Effector memory CD8-positive, alpha-beta T cell (primary cell): ENCODE data around the gene ATXN2L.

ENCODE experiments used
- ATAC-seq: fragments of 150-1000 bp; cut with Tn5 transposase; replicated peaks from 2 replicates; pipeline ENCODE4 v1.10.0; 2021; ENCODE audit warnings: mild to moderate bottlenecking, moderate library complexity
- DNase-seq, 3 experiments: peaks; one replicate each; pipeline ENCODE4 v3.0.0; 2021
- H3K27ac Mint-ChIP-seq, 2 donors: one replicate each; pipeline ENCODE4 v1.8.0; 2022; ENCODE audit warnings: mild to moderate bottlenecking in 2 of 2, mixed read lengths in 2 of 2, moderate library complexity in 2 of 2
- H3K27me3 Mint-ChIP-seq, 2 donors: one replicate each; pipeline ENCODE4 v1.8.0; 2022; ENCODE audit warnings: mixed read lengths in 2 of 2
- H3K36me3 Mint-ChIP-seq: one replicate; pipeline ENCODE4 v1.8.0; 2022; ENCODE audit warnings: mild to moderate bottlenecking, moderate library complexity, mixed read lengths; ENCODE audit not compliant: insufficient read depth
- H3K4me1 Mint-ChIP-seq, 2 donors: one replicate each; pipeline ENCODE4 v1.8.0; 2022; ENCODE audit warnings: low read depth in 2 of 2, mixed read lengths in 2 of 2
- H3K4me3 Mint-ChIP-seq, 2 donors: one replicate each; pipeline ENCODE4 v1.8.0; 2022; ENCODE audit warnings: mild to moderate bottlenecking in 2 of 2, mixed read lengths in 2 of 2, moderate library complexity in 2 of 2
- H3K9me3 Mint-ChIP-seq, 2 donors: one replicate each; pipeline ENCODE4 v1.8.0; 2022; ENCODE audit warnings: mixed read lengths in 2 of 2

The ATXN2L gene

GRCh38 chr16:28844226-28844885 is 21.6 kb downstream of the ATXN2L start:
- H3K4me1 Mint-ChIP-seq: peaks cover 28 to 30% of the 10 kb centered on the region in 2 donors
- H3K4me3 Mint-ChIP-seq: peak overlapping the region; percentile 94 to 95
- DNase-seq: no peak
- no peaks in the 10 kb centered on the region for H3K9me3 Mint-ChIP-seq
- H3K27me3 Mint-ChIP-seq: no peaks in the 10 kb centered on the region
- ATAC-seq: no peak
- peak overlapping the region; percentile 94 to 95 for H3K27ac Mint-ChIP-seq
- H3K36me3 Mint-ChIP-seq: peaks cover 35% of the 10 kb centered on the region

DNA sequence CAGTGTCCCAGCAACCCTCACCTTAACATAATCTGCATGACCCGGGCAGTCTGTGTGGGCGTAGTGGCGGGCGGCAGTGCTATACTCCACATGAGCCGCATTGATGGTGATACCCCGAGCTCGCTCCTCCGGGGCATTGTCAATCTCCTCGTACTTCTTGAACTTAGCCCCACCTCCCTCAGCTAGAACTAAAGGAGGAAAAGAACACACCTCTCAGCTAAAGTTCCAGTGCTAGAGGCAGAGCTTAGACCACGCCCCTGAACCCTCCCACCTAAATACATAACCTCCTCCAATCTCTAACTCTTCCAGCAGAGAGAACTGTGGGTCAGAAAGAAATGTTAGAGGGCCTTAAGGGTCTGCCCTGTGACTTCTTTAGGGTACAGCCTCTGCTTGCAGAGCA is 22.5 kb downstream of the ATXN2L start:
- DNase-seq (no peak), ATAC-seq (no peak)
- Mint-ChIP-seq H3K27ac (peak overlapping the region; percentile 94 to 95), H3K36me3 (peaks cover 31% of the 10 kb centered on the region), H3K27me3 (no peaks in the 10 kb centered on the region), H3K4me1 (peaks cover 28 to 30% of the 10 kb centered on the region in 2 donors), H3K9me3 (no peaks in the 10 kb centered on the region), H3K4me3 (peak overlapping the region; percentile 94 to 95)

GRCh38 chr16:28845761-28846079 is 22.9 kb downstream of the ATXN2L start:
- peaks cover 34% of the 10 kb centered on the region for H3K36me3 Mint-ChIP-seq
- H3K27ac Mint-ChIP-seq: peak overlapping the region; percentile 94 to 95
- no peaks in the 10 kb centered on the region for H3K9me3 Mint-ChIP-seq
- H3K4me1 Mint-ChIP-seq: peaks cover 28 to 30% of the 10 kb centered on the region in 2 donors
- peak overlapping the region; percentile 94 to 95 for H3K4me3 Mint-ChIP-seq
- DNase-seq (no peak), ATAC-seq (no peak)
- H3K27me3 Mint-ChIP-seq: no peaks in the 10 kb centered on the region

DNA sequence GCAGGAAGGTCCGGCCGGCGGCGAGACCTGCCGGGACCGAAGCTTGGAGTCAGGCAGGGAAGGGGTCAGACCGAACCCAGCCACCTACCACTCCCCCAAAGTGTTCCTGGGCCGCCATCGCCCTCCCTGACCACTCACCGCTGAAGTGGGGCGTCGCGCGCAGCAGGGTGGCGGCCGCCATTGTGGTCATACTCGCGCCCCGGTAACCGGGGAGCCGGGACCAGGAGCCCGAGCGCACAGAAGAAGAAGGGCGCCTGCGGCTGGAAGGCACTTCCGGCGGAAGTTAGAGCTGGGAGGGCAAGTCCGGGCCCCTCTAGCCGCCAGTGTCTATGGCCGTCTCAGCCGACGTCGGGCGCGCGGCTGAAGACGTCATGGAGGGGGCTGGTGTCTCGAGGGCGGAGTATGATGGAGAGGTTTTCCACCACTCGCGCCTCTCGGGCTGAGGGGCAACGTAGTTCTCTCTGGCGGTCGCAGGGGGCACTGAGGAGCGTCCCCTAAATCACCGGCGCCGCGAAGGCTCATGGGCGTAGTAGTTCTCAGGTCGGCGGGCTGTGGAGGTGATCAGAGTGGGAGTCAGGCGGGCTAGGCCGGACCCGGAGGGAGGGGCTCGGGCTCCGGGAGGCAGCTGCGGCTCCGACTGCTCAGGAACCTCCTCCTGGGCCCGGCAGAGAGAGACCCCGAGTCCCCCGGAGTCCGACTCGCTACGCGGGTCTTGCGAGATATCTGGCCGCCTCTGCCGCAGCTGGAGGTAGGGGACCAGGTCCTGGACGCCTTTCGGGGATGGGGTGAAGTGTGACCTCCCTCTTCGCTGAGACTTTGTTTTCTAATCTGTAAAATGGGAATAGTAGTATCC is 23.5 kb downstream of the ATXN2L start, which contains the start of gene TUFM:
TSS of gene TUFM (minus strand) at position 269 of the 853 bp plus-strand sequence. CDS start at position 190, 79 bp downstream.
- no peaks in the 10 kb centered on the region for H3K27me3 Mint-ChIP-seq
- peak within 1 kb of the TSS; percentile 94 to 95 for H3K27ac Mint-ChIP-seq
- ATAC-seq (peak; percentile 93), DNase-seq (peak; percentile 97)
- H3K9me3 Mint-ChIP-seq: no peaks in the 10 kb centered on the region
- peaks cover 31% of the 10 kb centered on the region for H3K36me3 Mint-ChIP-seq
- peak within 1 kb of the TSS; percentile 94 to 95 for H3K4me3 Mint-ChIP-seq
- peaks cover 28 to 30% of the 10 kb centered on the region in 2 donors for H3K4me1 Mint-ChIP-seq

GRCh38 chr16:28846933-28847273 is 24.1 kb downstream of the ATXN2L start:
- DNase-seq: no peak
- peak overlapping the region; percentile 94 to 95 for H3K4me3 Mint-ChIP-seq

GRCh38 chr16:28858421-28858820 is 35.6 kb downstream of the ATXN2L start:
- Mint-ChIP-seq H3K4me1 (peaks cover 5 to 6% of the 10 kb centered on the region in 2 donors), H3K36me3 (peaks cover 7% of the 10 kb centered on the region), H3K9me3 (no peaks in the 10 kb centered on the region), H3K27ac (no peak overlapping the region), H3K4me3 (no peak overlapping the region), H3K27me3 (no peaks in the 10 kb centered on the region)
- no peak for ATAC-seq
- no peak for DNase-seq

More at GRCh38 chr16:28846933-28847273, 24.1 kb downstream of the ATXN2L start:
- Mint-ChIP-seq H3K36me3 (peaks cover 25% of the 10 kb centered on the region), H3K27ac (peak overlapping the region; percentile 94 to 95), H3K27me3 (no peaks in the 10 kb centered on the region), H3K9me3 (no peaks in the 10 kb centered on the region), H3K4me1 (peaks cover 28 to 30% of the 10 kb centered on the region in 2 donors)
- ATAC-seq: peak; percentile 1

- H3K9me3 Mint-ChIP-seq: no peaks in the 10 kb centered on the region
- no peak overlapping the region for H3K27ac Mint-ChIP-seq
- H3K36me3 Mint-ChIP-seq: peaks cover 11% of the 10 kb centered on the region
- no peak for ATAC-seq
- no peaks in the 10 kb centered on the region for H3K27me3 Mint-ChIP-seq
- H3K4me3 Mint-ChIP-seq: no peak overlapping the region
- H3K4me1 Mint-ChIP-seq: peaks cover 10 to 14% of the 10 kb centered on the region in 2 donors
- no peak for DNase-seq
Measured at GRCh38 chr16:28859326-28859725, 36.5 kb downstream of the ATXN2L start.

DNA sequence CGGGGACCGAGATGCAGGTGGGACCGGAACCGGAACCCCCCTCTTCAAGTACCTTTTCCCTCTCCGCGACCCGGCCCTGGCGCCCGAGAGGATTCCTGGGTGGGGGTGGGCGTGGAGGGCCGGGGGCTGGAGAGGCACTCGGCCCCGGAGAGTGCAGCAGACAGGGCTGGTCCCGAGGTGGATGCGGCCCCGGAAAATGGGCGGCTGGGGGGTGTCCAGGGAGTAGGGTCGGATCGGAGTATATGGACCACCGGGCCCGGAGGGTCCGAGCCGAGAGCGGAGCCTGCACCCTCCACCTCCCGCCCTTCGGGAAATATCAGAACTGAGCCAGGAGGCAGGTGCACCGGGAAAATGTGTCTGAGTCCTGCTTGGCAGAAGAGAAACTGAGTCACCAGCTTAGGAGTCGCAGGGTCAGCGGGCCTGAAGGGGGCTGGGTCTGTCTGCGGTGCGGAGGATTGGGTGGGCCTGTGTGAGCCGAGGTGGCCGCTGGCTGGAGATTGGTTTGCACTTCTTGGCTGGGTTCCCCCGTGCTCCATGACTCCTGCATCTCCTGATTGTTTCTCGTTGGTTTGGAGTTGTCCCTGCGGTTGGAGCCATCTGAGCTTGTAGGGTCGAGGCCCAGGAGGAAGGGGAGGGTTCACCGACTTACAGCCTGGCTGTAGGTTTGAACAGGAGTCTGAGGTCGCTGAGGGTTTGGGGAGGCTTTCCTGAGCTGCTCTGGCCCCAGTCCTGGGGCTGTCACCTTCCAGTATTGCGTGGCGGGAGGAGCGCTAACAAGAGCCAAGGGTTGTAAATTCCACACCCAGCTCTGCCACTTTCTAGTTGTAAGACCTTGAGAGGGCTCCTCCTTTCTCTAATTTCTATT is 41.4 kb downstream of the ATXN2L start:
- Mint-ChIP-seq H3K27ac (peak overlapping the region; percentile 94 to 98), H3K9me3 (no peaks in the 10 kb centered on the region), H3K4me1 (peaks cover 26 to 34% of the 10 kb centered on the region in 2 donors), H3K36me3 (peaks cover 32% of the 10 kb centered on the region), H3K27me3 (no peaks in the 10 kb centered on the region), H3K4me3 (peak overlapping the region; percentile 96 to 97)
- ATAC-seq: peak; percentile 5
- DNase-seq: peak in 2 of 3 experiments; percentile 17 to 26

- Mint-ChIP-seq H3K9me3 (no peaks in the 10 kb centered on the region), H3K4me1 (peaks cover 26 to 34% of the 10 kb centered on the region in 2 donors), H3K27me3 (no peaks in the 10 kb centered on the region), H3K4me3 (peak overlapping the region; percentile 96 to 97), H3K27ac (peak overlapping the region; percentile 94 to 98), H3K36me3 (peaks cover 41% of the 10 kb centered on the region)
- no peak for ATAC-seq
- no peak for DNase-seq
Measured at GRCh38 chr16:28865001-28865688, 42.3 kb downstream of the ATXN2L start.

DNA sequence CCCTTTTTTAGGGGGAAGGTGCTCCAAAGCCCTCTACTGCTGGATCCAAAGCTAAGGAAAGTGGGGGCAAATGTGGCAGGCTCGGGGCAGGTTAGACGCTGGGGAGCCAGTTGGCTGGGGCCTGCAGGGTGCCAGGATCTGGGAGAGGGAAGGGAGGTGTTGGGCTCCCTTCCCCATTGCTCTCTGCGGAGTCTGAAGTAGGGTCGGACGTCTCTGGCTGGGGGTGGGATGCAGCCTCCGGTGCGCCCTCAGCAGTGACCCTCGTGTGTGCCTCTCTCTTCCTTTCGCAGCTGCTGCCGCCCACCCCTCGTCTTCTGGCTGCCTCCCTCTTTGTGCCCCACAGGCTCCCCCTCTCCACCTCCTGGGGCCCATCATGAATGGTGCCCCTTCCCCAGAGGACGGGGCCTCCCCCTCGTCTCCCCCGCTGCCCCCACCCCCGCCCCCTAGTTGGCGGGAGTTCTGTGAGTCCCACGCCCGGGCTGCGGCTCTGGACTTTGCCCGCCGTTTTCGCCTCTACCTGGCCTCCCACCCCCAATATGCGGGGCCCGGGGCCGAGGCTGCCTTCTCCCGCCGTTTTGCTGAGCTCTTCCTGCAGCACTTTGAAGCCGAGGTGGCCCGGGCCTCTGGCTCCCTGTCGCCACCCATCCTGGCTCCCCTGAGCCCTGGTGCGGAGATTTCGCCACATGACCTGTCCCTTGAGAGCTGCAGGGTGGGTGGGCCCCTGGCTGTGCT is 43.1 kb downstream of the ATXN2L start:
- H3K4me1 Mint-ChIP-seq: peaks cover 26 to 34% of the 10 kb centered on the region in 2 donors
- no peak for DNase-seq
- H3K27ac Mint-ChIP-seq: peak overlapping the region in 1 of 2 donors; percentile 98
- H3K9me3 Mint-ChIP-seq: no peaks in the 10 kb centered on the region
- H3K27me3 Mint-ChIP-seq: no peaks in the 10 kb centered on the region
- peaks cover 47% of the 10 kb centered on the region for H3K36me3 Mint-ChIP-seq
- ATAC-seq: no peak
- peak overlapping the region in 1 of 2 donors; percentile 97 for H3K4me3 Mint-ChIP-seq

DNA sequence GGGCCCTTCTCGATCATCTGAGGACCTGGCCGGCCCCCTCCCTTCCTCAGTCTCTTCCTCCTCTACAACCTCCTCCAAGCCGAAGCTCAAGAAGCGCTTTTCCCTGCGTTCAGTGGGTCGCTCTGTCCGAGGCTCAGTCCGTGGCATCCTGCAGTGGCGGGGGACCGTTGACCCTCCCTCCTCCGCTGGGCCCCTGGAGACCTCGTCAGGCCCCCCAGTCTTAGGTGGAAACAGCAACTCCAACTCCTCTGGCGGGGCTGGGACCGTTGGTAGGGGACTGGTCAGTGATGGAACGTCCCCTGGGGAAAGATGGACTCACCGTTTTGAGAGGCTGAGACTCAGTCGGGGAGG is 43.6 kb downstream of the ATXN2L start:
- peaks cover 26 to 34% of the 10 kb centered on the region in 2 donors for H3K4me1 Mint-ChIP-seq
- no peak overlapping the region for H3K4me3 Mint-ChIP-seq
- H3K27me3 Mint-ChIP-seq: no peaks in the 10 kb centered on the region
- no peaks in the 10 kb centered on the region for H3K9me3 Mint-ChIP-seq
- DNase-seq: no peak
- H3K36me3 Mint-ChIP-seq: peaks cover 51% of the 10 kb centered on the region
- H3K27ac Mint-ChIP-seq: peak overlapping the region in 1 of 2 donors; percentile 98
- ATAC-seq: no peak

DNA sequence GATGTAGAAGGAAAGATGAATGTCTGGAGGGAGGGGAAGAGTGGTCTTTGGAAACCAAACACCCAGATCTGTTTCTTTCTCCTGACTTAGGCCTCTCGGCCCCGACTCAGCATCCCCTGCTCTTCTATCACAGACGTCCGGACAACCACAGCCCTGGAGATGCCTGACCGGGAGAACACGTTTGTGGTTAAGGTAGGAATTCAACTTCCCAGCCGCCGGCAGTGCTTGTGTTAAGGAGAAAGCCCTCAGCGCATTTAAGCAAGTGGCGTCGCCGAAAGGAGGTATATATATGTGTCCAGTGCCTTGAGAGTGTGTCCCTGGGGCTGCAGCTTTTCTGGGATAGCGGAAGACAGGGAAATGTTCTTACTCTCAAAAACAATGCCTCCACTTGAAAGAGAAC is 44.4 kb downstream of the ATXN2L start:
- H3K9me3 Mint-ChIP-seq: no peaks in the 10 kb centered on the region

More for the DNA sequence above, 44.4 kb downstream of the ATXN2L start:
- Mint-ChIP-seq H3K36me3 (peaks cover 58% of the 10 kb centered on the region), H3K4me3 (no peak overlapping the region), H3K4me1 (peaks cover 24 to 34% of the 10 kb centered on the region in 2 donors), H3K27me3 (no peaks in the 10 kb centered on the region), H3K27ac (no peak overlapping the region)
- ATAC-seq (no peak), DNase-seq (no peak)
